Liver (tissue), 9 donors: ENCODE data around the gene CRYL1. TPM values are rescaled to one million over a fixed set of nuclear protein-coding genes. Genes with fewer than 3 reads are reported as not detected.

Experiments used
- DNase-seq: peaks from one replicate; pipeline ENCODE4 v3.0.0-alpha.2; 2017; ENCODE audit warnings: low spot score
- H3K27ac ChIP-seq, 2 donors: one replicate each; pipeline ENCODE4 v1.7.0; 2013; ENCODE audit warnings: inconsistent platforms in 2 of 2, low read length in 2 of 2, control low read depth in 1 of 2, low read depth in 1 of 2, mild to moderate bottlenecking in 1 of 2
- H3K27me3 ChIP-seq, 4 donors: one replicate each; pipeline versions ENCODE4 v1.6.1 to v1.7.0; 2013; ENCODE audit warnings: low read length in 3 of 4, inconsistent platforms in 1 of 4, mild to moderate bottlenecking in 1 of 4, moderate library complexity in 1 of 4; ENCODE audit not compliant: control insufficient read depth in 4 of 4, insufficient read depth in 4 of 4
- H3K36me3 ChIP-seq, 4 donors: one replicate each; pipeline versions ENCODE4 v1.6.1 to v1.7.0; 2013; ENCODE audit warnings: low read length in 3 of 4, mild to moderate bottlenecking in 3 of 4, low read depth in 1 of 4, moderate library complexity in 1 of 4; ENCODE audit not compliant: control insufficient read depth in 4 of 4, insufficient read depth in 3 of 4
- H3K4me1 ChIP-seq, 4 donors: one replicate each; pipeline versions ENCODE4 v1.6.1 to v1.7.0; 2013; ENCODE audit warnings: low read length in 3 of 4, mild to moderate bottlenecking in 3 of 4, moderate library complexity in 1 of 4; ENCODE audit not compliant: control insufficient read depth in 4 of 4, insufficient read depth in 4 of 4
- H3K4me3 ChIP-seq, 3 donors: one replicate each; pipeline versions ENCODE4 v1.6.1 to v1.7.0; 2013; ENCODE audit warnings: low read length in 3 of 3, control low read depth in 1 of 3, low read depth in 1 of 3, mild to moderate bottlenecking in 1 of 3
- H3K9ac ChIP-seq, 2 donors: one replicate each; pipeline ENCODE4 v1.7.0; 2013; ENCODE audit warnings: low read length in 2 of 2, mild to moderate bottlenecking in 2 of 2, moderate library complexity in 2 of 2, control low read depth in 1 of 2, low read depth in 1 of 2
- H3K9me3 ChIP-seq, 4 donors: one replicate each; pipeline versions ENCODE4 v1.6.1 to v1.7.0; 2013; ENCODE audit warnings: low read length in 3 of 4; ENCODE audit not compliant: control insufficient read depth in 4 of 4
- ATF3 ChIP-seq: IDR thresholded peaks from 2 replicates; pipeline ENCODE4 v1.6.1; 2016; ENCODE audit warnings: antibody characterized with exemption
- EGR1 ChIP-seq, 2 donors: IDR thresholded peaks; 2 replicates each; pipeline ENCODE4 v1.6.1; 2016 to 2018; ENCODE audit warnings: antibody characterized with exemption in 2 of 2, low read depth in 2 of 2
- FOXA1 ChIP-seq: IDR thresholded peaks from 2 replicates; pipeline ENCODE4 v1.6.1; 2016; ENCODE audit warnings: antibody characterized with exemption
- FOXA2 ChIP-seq: IDR thresholded peaks from 2 replicates; pipeline ENCODE4 v1.6.1; 2016; ENCODE audit warnings: antibody characterized with exemption
- GABPA ChIP-seq, 2 donors: IDR thresholded peaks in 1 of 2; conservative IDR thresholded peaks in 1 of 2; 2 replicates each; pipeline ENCODE4 v1.6.1; 2016; ENCODE audit warnings: antibody characterized with exemption in 2 of 2, mild to moderate bottlenecking in 1 of 2, moderate library complexity in 1 of 2
- HNF4A ChIP-seq, 2 donors: conservative IDR thresholded peaks; 2 replicates each; pipeline ENCODE4 v1.6.1; 2016; ENCODE audit warnings: antibody characterized with exemption in 2 of 2, mild to moderate bottlenecking in 2 of 2
- HNF4G ChIP-seq: IDR thresholded peaks from 2 replicates; pipeline ENCODE4 v1.6.1; 2016; ENCODE audit warnings: antibody characterized with exemption
- JUND ChIP-seq, 2 donors: IDR thresholded peaks; 2 replicates each; pipeline ENCODE4 v1.6.1; 2016; ENCODE audit warnings: antibody characterized with exemption in 2 of 2
- MAX ChIP-seq: IDR thresholded peaks from 2 replicates; pipeline ENCODE4 v1.6.1; 2016; ENCODE audit warnings: antibody characterized with exemption
- NR2F2 ChIP-seq: IDR thresholded peaks from 2 replicates; pipeline ENCODE4 v1.6.1; 2016; ENCODE audit warnings: antibody characterized with exemption
- RAD21 ChIP-seq, 2 donors: IDR thresholded peaks; 2 replicates each; pipeline ENCODE4 v1.6.1; 2016; ENCODE audit warnings: antibody characterized with exemption in 2 of 2, mild to moderate bottlenecking in 2 of 2
- TAF1 ChIP-seq: conservative IDR thresholded peaks from 2 replicates; pipeline ENCODE4 v1.6.1; 2016; ENCODE audit warnings: antibody characterized with exemption, mild to moderate bottlenecking
- YY1 ChIP-seq: IDR thresholded peaks from 2 replicates; pipeline ENCODE4 v1.6.1; 2016; ENCODE audit warnings: antibody characterized with exemption, mild to moderate bottlenecking
- WGBS: extraction: QIAGEN DNeasy Blood & Tissue Kit; methylation state at CpG from one replicate; pipeline ENCODE4 v1.1.7; 2013; 5-methylcytosine and 5-hydroxymethylcytosine counted together
- polyA plus RNA-seq, 2 donors: library from polyadenylated mRNA; stranded (reverse) in 1 of 2; unstranded in 1 of 2; fragments of 200-250 nt in 1 of 2; fragments of >200 nt in 1 of 2; fragmentation: Nextera tagmentation in 1 of 2; extraction: Ambion mirVana in 1 of 2; gene quantifications; one replicate each; pipeline versions ENCODE4 v1.2.1 to v1.2.3, GENCODE V29; 2013 to 2015
- total RNA-seq, 2 donors: library from RNA; depleted of rRNA; stranded (reverse); fragments of >200 nt; gene quantifications; one replicate each; pipeline ENCODE4 v1.2.3, GENCODE V29; 2014
- TF ChIP-seq, protein P1 (sequence below): fragments of 150-350 bp; IDR thresholded peaks from 2 replicates; pipeline ENCODE4 v1.5.1; 2017; ENCODE audit warnings: improper control_type of control experiment, low read depth, low read length; ENCODE audit not compliant: missing input control
- TF ChIP-seq, protein P2 (sequence below): IDR thresholded peaks from 2 replicates; pipeline ENCODE4 v1.6.1; 2016; ENCODE audit warnings: antibody characterized with exemption
- donor health status: healthy.
- donor health status: healthy.
- donor health status: healthy.
- donor health status: healthy.
- donor health status: healthy.

Gene CRYL1
- total and polyA plus RNA-seq, 4 donors = 87.8 to 179 (median 168) TPM

DNA sequence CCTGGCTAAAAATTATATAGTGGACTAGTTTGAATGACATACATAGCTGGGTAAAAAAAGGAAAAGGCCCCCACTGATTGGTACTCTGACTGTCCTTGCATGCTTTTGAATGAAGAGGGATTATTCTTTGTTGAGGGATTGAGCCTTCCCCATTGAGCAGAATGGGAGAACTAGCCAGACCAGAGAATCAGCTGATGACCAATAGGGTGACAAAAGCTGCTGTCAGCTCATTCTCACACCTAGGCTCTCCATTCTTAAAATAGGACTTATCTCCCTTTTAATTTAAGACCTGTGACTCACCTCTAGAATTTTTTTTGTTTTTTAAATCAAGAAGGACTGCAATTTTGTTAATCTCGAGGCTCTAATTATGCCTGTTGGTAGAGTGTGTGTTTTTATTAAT lies 79.3 kb downstream of the CRYL1 start:
- H3K9ac ChIP-seq = no peak overlapping the region
- TF ChIP-seq, protein P1, sequence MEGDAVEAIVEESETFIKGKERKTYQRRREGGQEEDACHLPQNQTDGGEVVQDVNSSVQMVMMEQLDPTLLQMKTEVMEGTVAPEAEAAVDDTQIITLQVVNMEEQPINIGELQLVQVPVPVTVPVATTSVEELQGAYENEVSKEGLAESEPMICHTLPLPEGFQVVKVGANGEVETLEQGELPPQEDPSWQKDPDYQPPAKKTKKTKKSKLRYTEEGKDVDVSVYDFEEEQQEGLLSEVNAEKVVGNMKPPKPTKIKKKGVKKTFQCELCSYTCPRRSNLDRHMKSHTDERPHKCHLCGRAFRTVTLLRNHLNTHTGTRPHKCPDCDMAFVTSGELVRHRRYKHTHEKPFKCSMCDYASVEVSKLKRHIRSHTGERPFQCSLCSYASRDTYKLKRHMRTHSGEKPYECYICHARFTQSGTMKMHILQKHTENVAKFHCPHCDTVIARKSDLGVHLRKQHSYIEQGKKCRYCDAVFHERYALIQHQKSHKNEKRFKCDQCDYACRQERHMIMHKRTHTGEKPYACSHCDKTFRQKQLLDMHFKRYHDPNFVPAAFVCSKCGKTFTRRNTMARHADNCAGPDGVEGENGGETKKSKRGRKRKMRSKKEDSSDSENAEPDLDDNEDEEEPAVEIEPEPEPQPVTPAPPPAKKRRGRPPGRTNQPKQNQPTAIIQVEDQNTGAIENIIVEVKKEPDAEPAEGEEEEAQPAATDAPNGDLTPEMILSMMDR = no peak
- no peak for TF ChIP-seq EGR1 (IDR thresholded peaks at IDR 0.05; ENCODE audit: low read depth in 2 of 2)
- DNase-seq = no peak
- no peak overlapping the region for H3K4me3 ChIP-seq
- H3K36me3 ChIP-seq = peaks cover 0 to 5% (median 2%) of the 10 kb centered on the region in 4 donors
- 89% methylated on average over 1 of the region's 1 CpG for WGBS
- H3K4me1 ChIP-seq = no peaks in the 10 kb centered on the region
- H3K27ac ChIP-seq = no peak overlapping the region
- H3K9me3 ChIP-seq = no peaks in the 10 kb centered on the region
- H3K27me3 ChIP-seq = no peaks in the 10 kb centered on the region

DNA sequence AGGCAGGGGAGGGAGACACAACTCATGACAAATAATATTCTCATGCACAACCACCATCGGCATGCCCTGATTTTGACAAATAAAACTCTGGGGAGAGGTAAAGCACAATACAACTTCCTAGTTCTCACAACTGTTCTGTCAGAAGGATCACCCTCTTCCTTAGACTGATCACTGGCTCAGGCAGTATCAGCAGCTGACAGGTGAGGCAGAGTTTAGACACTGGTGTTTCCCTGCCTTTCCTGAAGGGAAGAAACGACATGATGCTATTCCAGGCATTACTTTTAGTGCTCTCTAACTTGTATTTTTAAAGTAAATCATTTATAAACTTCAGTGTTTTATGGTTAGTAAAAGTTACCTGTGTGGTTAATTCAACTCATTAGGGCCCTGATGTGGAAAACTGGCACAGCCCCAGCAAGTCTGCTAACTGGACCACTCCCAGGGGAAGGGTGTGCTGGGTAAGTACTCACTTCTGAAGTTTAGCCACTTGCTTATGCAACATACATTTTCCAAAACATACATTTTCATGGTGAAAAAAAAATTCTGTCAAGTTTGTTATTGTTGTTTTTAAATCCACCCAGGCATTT lies 82.8 kb downstream of the CRYL1 start:
- Histone ChIP-seq H3K36me3 (peaks cover 3 to 21% (median 15%) of the 10 kb centered on the region in 4 donors), H3K4me3 (no peak overlapping the region), H3K9ac (no peak overlapping the region), H3K4me1 (no peaks in the 10 kb centered on the region), H3K9me3 (no peaks in the 10 kb centered on the region), H3K27me3 (no peaks in the 10 kb centered on the region), H3K27ac (no peak overlapping the region)
- no peak for TF ChIP-seq YY1
- TF ChIP-seq RAD21 (IDR thresholded peaks at IDR 0.05) = no peak
- TF ChIP-seq TAF1 = no peak
- TF ChIP-seq NR2F2 = no peak
- TF ChIP-seq FOXA2 = no peak
- no peak for TF ChIP-seq HNF4G
- no peak for TF ChIP-seq ATF3
- TF ChIP-seq, protein P2, sequence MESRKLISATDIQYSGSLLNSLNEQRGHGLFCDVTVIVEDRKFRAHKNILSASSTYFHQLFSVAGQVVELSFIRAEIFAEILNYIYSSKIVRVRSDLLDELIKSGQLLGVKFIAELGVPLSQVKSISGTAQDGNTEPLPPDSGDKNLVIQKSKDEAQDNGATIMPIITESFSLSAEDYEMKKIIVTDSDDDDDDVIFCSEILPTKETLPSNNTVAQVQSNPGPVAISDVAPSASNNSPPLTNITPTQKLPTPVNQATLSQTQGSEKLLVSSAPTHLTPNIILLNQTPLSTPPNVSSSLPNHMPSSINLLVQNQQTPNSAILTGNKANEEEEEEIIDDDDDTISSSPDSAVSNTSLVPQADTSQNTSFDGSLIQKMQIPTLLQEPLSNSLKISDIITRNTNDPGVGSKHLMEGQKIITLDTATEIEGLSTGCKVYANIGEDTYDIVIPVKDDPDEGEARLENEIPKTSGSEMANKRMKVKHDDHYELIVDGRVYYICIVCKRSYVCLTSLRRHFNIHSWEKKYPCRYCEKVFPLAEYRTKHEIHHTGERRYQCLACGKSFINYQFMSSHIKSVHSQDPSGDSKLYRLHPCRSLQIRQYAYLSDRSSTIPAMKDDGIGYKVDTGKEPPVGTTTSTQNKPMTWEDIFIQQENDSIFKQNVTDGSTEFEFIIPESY = no peak
- no peak for TF ChIP-seq JUND (IDR thresholded peaks at IDR 0.05)
- 79% methylated on average over 2 of the region's 2 CpGs for WGBS
- DNase-seq = no peak

GRCh38 chr13:20442375-20442774 lies 83.3 kb downstream of the CRYL1 start:
- Histone ChIP-seq H3K36me3 (peaks cover 3 to 21% (median 17%) of the 10 kb centered on the region in 4 donors), H3K27me3 (no peaks in the 10 kb centered on the region), H3K27ac (no peak overlapping the region), H3K9me3 (no peaks in the 10 kb centered on the region), H3K4me1 (no peaks in the 10 kb centered on the region), H3K4me3 (no peak overlapping the region), H3K9ac (no peak overlapping the region)
- no peak for DNase-seq
- TF ChIP-seq MAX (no peak), GABPA (IDR thresholded peaks at IDR 0.05 in 1 of 2, conservative IDR thresholded peaks at IDR 0.05 in 1 of 2) (no peak), HNF4A (conservative IDR thresholded peaks at IDR 0.05) (no peak), ATF3 (no peak), NR2F2 (no peak), EGR1 (IDR thresholded peaks at IDR 0.05; ENCODE audit: low read depth in 2 of 2) (no peak), FOXA1 (no peak), HNF4G (no peak), JUND (IDR thresholded peaks at IDR 0.05) (no peak), RAD21 (IDR thresholded peaks at IDR 0.05) (no peak)
- TF ChIP-seq, protein P1 = no peak
- TF ChIP-seq, protein P2 = no peak
